Uterus (tissue), 2 donors: ENCODE measurements around the gene ZNF346.

Experiments
- POLR2A ChIP-seq, 2 donors: fragments of 450-650 bp; IDR thresholded peaks; one replicate each; pipeline ENCODE4 v1.6.1; 2016; ENCODE audit warnings: antibody characterized with exemption in 2 of 2, mild to moderate bottlenecking in 1 of 2, moderate library complexity in 1 of 2
- TF ChIP-seq, protein P1 (sequence below), 4 experiments: fragments of 200-600 bp in 2 of 4; fragments of 450-650 bp in 2 of 4; sonication (generic) in 2 of 4; IDR thresholded peaks; one replicate each; pipeline ENCODE4 v1.5.1; 2016 to 2019; ENCODE audit warnings: antibody characterized with exemption in 4 of 4, mild to moderate bottlenecking in 2 of 4, moderate library complexity in 1 of 4

- TF ChIP-seq, protein P1, sequence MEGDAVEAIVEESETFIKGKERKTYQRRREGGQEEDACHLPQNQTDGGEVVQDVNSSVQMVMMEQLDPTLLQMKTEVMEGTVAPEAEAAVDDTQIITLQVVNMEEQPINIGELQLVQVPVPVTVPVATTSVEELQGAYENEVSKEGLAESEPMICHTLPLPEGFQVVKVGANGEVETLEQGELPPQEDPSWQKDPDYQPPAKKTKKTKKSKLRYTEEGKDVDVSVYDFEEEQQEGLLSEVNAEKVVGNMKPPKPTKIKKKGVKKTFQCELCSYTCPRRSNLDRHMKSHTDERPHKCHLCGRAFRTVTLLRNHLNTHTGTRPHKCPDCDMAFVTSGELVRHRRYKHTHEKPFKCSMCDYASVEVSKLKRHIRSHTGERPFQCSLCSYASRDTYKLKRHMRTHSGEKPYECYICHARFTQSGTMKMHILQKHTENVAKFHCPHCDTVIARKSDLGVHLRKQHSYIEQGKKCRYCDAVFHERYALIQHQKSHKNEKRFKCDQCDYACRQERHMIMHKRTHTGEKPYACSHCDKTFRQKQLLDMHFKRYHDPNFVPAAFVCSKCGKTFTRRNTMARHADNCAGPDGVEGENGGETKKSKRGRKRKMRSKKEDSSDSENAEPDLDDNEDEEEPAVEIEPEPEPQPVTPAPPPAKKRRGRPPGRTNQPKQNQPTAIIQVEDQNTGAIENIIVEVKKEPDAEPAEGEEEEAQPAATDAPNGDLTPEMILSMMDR (IDR thresholded peaks at IDR 0.05) = no peak
- TF ChIP-seq POLR2A (IDR thresholded peaks at IDR 0.05) = no peak
Measured at GRCh38 chr5:177089825-177090641, 67.5 kb downstream of the ZNF346 start.
